H1 (cell line): ENCODE results near the gene HINT3. TPM values are rescaled to one million over a fixed set of nuclear protein-coding genes. Genes with fewer than 3 reads are reported as not detected.

Experiments
- TCF12 ChIP-seq: IDR thresholded peaks from 2 replicates; pipeline ENCODE4 v1.6.1; 2011; ENCODE audit warnings: low read depth, mild to moderate bottlenecking, low read length
- polyA plus RNA-seq, 7 experiments: library from polyadenylated mRNA; depleted of rRNA in 3 of 7; stranded (reverse) in 5 of 7; unstranded in 2 of 7; fragments of >200 nt in 5 of 7; fragments of 200-250 nt in 2 of 7; gene quantifications; 1 replicate in 5 of 7; 2 replicates in 1 of 7; 4 replicates in 1 of 7; pipeline versions ENCODE4 v1.2.1 to v1.2.3, GENCODE V29; 2011 to 2013; ENCODE audit warnings: missing spikeins in 2 of 7, mixed read lengths in 2 of 7
- total RNA-seq: library from RNA; stranded (reverse); fragmentation: NEBNext Ultra II Directional; extraction: Animal tissue kit (Norgen Biotek cat#: 25700); gene quantifications from 2 replicates; pipeline ENCODE4 v1.2.1, GENCODE V29; 2021

The HINT3 gene
- total and polyA plus RNA-seq, 2 of the 8 experiments (the other 6 are each of a cell fraction or from before 2014, with no cell fraction given) = 1.2 to 7.8 TPM

DNA sequence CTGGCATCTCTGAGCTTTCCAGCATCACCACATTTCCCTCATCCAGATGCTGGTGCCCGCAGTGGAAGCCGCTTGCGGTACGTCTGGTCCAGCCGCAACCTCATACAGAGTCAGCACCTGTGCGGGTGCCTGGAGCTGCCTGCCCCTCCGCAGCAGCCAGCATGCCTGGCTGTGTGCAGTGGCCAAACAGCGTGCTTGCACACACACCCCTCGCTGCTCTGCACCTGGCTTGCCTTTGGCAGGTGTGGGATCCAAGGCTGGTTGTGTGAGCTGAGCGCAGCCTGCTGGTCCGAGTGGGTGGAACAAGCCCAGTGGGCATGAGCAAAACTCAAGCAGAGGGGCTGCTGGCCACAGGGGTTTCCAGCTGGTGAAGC, 3.1 kb upstream of the HINT3 start (continued):
- TF ChIP-seq TCF12 = peak; percentile 93
